Activated CD8-positive, alpha-beta T cell treated with anti-CD3 and anti-CD28 coated beads, Interleukin-2, amount 10 ng/mL, durations not matched to agents 7 days and 5 days (primary cell): Measurements from ENCODE around the gene TBCK. TPM values are rescaled to one million over a fixed set of nuclear protein-coding genes. Genes with fewer than 3 reads are reported as not detected.

Experiments
- ATAC-seq: fragments of 150-1000 bp; cut with Tn5 transposase; one replicate; pipeline ENCODE4 v1.10.0; 2021; ENCODE audit warnings: moderate library complexity
- CTCF ChIA-PET: fragments of 350-600 bp; sonication (Branson Sonifier 250); formaldehyde crosslinking; loops from one replicate; lab custom pipeline; 2021; ENCODE audit warnings: antibody characterized with exemption; lab: Charles Lee
- POLR2A ChIA-PET: fragments of 350-600 bp; sonication (Branson Sonifier 250); formaldehyde crosslinking; loops from one replicate; lab custom pipeline; 2021; ENCODE audit warnings: antibody characterized with exemption; lab: Charles Lee
- DNase-seq: peaks from one replicate; pipeline ENCODE4 v3.0.0-alpha.2; 2020
- H3K27ac Mint-ChIP-seq: one replicate; pipeline ENCODE4 v1.8.0; 2021; ENCODE audit warnings: mild to moderate bottlenecking, mixed read lengths
- H3K27me3 Mint-ChIP-seq: one replicate; pipeline ENCODE4 v1.8.0; 2021; ENCODE audit warnings: low read depth, mixed read lengths
- H3K36me3 Mint-ChIP-seq: one replicate; pipeline ENCODE4 v1.8.0; 2021; ENCODE audit warnings: low read depth, mixed read lengths
- H3K4me1 Mint-ChIP-seq: one replicate; pipeline ENCODE4 v1.8.0; 2021; ENCODE audit warnings: low read depth, mixed read lengths
- H3K4me3 Mint-ChIP-seq: one replicate; pipeline ENCODE4 v1.8.0; 2021; ENCODE audit warnings: mild to moderate bottlenecking, mixed read lengths
- H3K9me3 Mint-ChIP-seq: one replicate; pipeline ENCODE4 v1.8.0; 2022; ENCODE audit warnings: mixed read lengths; ENCODE audit not compliant: insufficient read depth
- total RNA-seq, 2 experiments: library from RNA; stranded (reverse); gene quantifications; one replicate each; pipeline ENCODE4 v1.2.3, GENCODE V29; 2021

The TBCK gene
- total RNA-seq, 2 experiments from 2014 or later = 33.7 to 36.8 TPM

DNA sequence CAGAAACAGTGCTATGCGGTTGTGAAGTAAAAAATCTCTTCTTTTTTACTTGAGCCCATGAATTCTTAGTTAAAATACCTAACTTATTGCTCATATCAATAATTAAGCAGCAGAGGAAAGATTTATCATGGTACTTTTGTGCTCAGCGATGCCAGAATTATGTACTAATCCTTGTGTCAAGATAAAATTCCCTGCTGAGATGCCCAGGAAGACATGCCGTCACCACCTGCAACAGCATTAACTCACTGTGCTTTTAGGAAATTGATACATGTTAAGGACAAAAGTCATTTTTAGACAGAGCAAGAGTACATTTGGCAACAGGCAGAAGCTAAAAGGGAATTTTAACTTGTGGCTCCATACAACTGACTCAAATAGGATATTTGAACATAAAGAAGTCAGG, 281.8 kb downstream of the TBCK start:
- Mint-ChIP-seq H3K9me3 (peaks cover 4% of the 10 kb centered on the region), H3K36me3 (no peaks in the 10 kb centered on the region), H3K4me1 (no peaks in the 10 kb centered on the region), H3K27me3 (no peaks in the 10 kb centered on the region), H3K4me3 (no peak overlapping the region), H3K27ac (no peak overlapping the region)
- ATAC-seq (no peak), DNase-seq (no peak)
- ChIA-PET CTCF (no interaction called here), POLR2A (no interaction called here)

DNA sequence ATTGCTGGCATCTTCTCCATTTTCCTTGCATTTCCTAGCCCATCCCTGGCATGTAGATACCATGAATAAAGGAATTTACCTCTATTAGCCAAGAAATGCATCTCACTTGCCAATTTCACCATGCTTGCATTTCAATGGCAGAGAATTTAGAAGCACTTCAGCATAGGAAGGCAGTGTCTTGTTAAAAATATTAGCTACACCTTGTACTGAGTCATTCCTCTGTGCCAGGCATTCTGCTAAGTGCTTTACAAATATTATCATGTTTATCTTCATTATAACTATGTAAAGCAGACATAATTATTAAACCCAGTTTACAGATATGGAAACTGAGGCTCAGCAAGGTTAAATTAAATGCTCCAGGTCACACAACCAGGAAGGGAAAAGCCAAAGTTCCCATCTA, 282.5 kb downstream of the TBCK start:
- Mint-ChIP-seq H3K36me3 (no peaks in the 10 kb centered on the region), H3K9me3 (peaks cover 4% of the 10 kb centered on the region), H3K4me1 (no peaks in the 10 kb centered on the region), H3K27ac (no peak overlapping the region), H3K4me3 (no peak overlapping the region), H3K27me3 (no peaks in the 10 kb centered on the region)
- ATAC-seq = no peak
- ChIA-PET CTCF (no interaction called here), POLR2A (no interaction called here)
- DNase-seq = no peak

DNA sequence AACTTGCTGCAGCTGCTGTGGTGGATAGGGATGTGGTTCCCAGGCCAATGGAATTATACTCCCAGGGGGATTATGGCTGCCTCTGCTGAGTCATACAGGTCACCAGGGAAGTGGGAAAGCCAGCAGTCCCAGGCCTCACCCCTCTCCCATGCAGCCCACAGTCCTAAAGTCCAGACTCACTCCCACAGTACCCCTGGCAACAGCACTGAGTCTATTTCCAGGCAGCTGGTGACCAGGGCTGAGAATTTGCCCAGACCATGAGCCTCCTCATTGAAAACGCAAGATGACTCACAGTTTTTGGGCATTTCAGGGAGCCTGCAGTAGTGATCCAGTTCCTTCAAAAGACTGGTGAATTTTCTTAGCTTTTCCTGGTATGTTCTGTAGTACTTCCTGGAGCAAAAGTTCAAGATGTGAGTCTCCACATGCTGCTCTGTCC, 283.1 kb downstream of the TBCK start:
- Mint-ChIP-seq H3K36me3 (no peaks in the 10 kb centered on the region), H3K27ac (no peak overlapping the region), H3K4me1 (no peaks in the 10 kb centered on the region), H3K9me3 (peaks cover 4% of the 10 kb centered on the region), H3K27me3 (no peaks in the 10 kb centered on the region), H3K4me3 (no peak overlapping the region)
- CTCF ChIA-PET = interaction anchor here (1.0 kb wide), 1 partner anchor 9 kb away, joined by 3 read pairs; no protein-coding TSS in a partner anchor
- no peak for DNase-seq
- POLR2A ChIA-PET = no interaction called here
- ATAC-seq = no peak

DNA sequence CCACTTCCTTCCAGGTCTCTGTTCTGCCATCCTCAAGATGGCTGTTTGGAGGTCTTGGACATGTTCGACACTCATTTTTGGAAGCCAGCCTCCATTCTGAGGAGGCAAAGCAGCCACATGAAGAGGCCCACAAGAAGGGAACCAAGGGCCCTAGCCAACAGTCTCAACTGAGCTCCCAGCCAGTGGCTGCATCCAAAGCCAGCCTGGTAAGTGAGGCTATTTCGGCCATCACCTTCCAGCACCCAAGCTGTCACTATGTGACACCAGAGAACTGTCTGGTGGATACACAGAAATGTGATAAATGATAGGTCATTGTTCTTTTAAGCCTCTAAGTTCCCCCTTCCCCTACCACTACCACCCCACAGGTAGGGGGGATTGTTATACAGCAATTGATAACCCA, 293.6 kb downstream of the TBCK start:
- Mint-ChIP-seq H3K36me3 (no peaks in the 10 kb centered on the region), H3K9me3 (no peaks in the 10 kb centered on the region), H3K4me3 (no peak overlapping the region), H3K27me3 (no peaks in the 10 kb centered on the region), H3K27ac (no peak overlapping the region), H3K4me1 (no peaks in the 10 kb centered on the region)
- ChIA-PET CTCF (no interaction called here), POLR2A (no interaction called here)
- DNase-seq (no peak), ATAC-seq (no peak)

DNA sequence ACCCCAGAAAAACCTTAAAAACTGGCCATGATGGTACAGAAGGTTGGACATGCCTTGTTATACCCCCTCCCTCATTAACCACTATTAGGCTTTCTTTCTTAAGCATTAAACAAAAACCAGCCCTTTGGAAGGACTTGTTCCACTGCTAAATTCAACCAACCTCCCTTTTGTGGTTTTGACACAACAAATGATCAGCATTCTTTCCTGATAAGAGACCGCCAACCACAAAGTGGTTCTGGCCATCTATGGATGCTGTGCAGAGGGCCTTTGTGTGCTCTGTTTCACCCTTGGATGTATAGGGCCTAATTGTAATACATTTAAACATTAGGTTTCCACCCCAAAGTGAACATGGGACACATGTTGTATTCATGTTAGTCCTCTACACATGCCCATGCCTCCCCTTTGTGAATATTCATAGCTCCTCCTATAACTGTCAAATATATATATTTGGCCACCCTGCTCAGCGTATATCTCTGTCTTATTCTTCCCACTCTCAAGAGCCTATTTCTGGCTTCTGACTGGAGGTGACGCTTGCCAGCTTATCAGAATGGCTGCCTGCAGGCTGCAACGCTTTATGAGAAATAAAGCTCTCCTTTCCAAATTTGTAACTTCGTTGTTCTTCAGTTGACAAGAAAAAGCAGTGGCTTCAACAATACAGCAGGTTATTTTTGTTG, 294.1 kb downstream of the TBCK start:
- Mint-ChIP-seq H3K4me1 (no peaks in the 10 kb centered on the region), H3K9me3 (no peaks in the 10 kb centered on the region)

DNA sequence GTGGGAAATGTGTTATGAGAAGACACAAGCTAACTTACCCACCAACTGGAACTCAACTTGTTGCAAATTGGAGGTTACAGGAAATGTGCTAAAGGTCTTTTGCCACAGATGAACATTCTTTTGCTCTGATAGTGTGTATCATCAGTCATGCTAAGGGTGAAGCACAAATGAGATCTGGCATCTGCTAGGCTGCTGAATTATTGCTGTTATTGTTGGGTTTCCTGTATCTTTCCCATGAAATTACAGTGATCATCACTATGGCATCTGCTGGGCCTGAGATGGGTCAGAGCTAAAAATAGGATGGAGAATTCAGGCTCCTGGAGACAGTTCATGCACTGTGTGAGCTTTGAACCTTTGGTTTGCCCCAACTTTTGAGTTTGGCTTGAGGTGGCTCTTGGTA, 296.2 kb downstream of the TBCK start:
- POLR2A ChIA-PET = no interaction called here
- Mint-ChIP-seq H3K36me3 (no peaks in the 10 kb centered on the region), H3K27me3 (no peaks in the 10 kb centered on the region), H3K4me1 (no peaks in the 10 kb centered on the region), H3K27ac (no peak overlapping the region), H3K9me3 (no peaks in the 10 kb centered on the region), H3K4me3 (no peak overlapping the region)
- DNase-seq = no peak
- CTCF ChIA-PET = no interaction called here
- ATAC-seq = no peak

More for the DNA sequence above, 294.1 kb downstream of the TBCK start:
- ChIA-PET POLR2A (no interaction called here), CTCF (no interaction called here)
- Mint-ChIP-seq H3K36me3 (no peaks in the 10 kb centered on the region), H3K27ac (no peak overlapping the region), H3K27me3 (no peaks in the 10 kb centered on the region), H3K4me3 (no peak overlapping the region)
- ATAC-seq (no peak), DNase-seq (no peak)

DNA sequence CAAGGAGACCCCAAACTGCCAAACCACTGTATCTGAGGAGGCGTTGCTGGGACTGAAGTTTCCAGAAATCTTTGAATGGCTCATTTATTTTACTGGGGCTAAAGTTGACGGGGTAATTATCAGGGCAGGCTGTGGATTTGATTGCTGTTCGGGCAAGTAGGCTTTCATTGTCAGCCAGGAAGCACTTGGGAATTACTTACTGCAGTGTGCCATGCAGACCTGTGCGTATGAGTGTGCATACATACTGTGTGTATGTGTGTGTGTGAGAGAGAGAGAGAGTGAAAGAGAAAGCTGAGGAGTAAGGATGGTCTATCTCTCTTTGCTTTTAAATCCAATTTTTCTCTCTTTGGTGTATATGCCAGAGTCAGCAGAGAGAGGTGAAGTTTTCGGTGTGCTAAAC, 298.0 kb downstream of the TBCK start:
- H3K4me3 Mint-ChIP-seq = no peak overlapping the region
- no peaks in the 10 kb centered on the region for H3K36me3 Mint-ChIP-seq
- DNase-seq (no peak), ATAC-seq (no peak)
- no peaks in the 10 kb centered on the region for H3K4me1 Mint-ChIP-seq
- H3K9me3 Mint-ChIP-seq = no peaks in the 10 kb centered on the region
- H3K27me3 Mint-ChIP-seq = no peaks in the 10 kb centered on the region
- CTCF ChIA-PET = no interaction called here
- no peak overlapping the region for H3K27ac Mint-ChIP-seq
- POLR2A ChIA-PET = no interaction called here

DNA sequence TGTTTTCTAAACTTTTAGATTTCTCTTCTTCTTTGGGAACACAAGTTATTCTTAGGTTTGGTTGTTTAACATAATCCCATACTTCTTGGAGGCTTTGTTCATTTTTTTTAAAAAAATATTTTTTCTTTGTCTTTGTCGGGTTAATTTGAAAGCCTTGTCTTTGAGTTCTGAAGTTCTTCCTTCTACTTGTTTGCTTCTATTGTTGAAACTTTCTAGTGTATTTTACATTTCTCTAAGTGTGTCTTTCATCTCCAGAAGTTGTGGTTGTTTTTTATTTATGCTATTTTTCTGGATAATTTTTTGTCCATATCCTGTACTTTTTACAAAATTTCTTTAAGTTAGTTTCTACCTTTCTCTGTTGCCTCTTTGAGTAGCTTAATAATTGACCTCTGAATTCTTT, 304.6 kb downstream of the TBCK start:
- CTCF ChIA-PET = no interaction called here
- Mint-ChIP-seq H3K27ac (no peak overlapping the region), H3K36me3 (no peaks in the 10 kb centered on the region), H3K4me1 (no peaks in the 10 kb centered on the region), H3K9me3 (peaks cover 11% of the 10 kb centered on the region), H3K27me3 (no peaks in the 10 kb centered on the region), H3K4me3 (no peak overlapping the region)
- POLR2A ChIA-PET = no interaction called here
- DNase-seq = no peak
- ATAC-seq = no peak

DNA sequence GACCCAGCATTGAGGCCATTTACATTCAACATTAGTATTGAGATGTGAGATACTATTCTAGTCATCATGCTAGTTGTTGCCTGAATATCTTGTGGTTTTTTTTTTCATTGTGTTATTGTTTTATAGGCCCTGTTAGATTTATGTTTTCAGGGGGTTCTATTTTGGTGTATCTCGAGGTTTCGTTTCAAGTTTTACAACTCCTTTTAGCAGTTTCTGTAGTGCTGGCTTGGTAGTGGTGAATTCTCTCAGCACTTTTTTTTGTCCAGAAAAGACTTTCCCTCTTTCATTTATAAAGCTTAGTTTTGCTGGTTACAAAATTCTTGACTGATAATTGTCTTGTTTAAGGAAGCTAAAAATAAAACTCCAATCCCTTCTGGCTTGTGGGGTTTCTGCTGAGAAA, 305.2 kb downstream of the TBCK start:
- H3K4me1 Mint-ChIP-seq = no peaks in the 10 kb centered on the region
- ChIA-PET CTCF (no interaction called here), POLR2A (no interaction called here)
- no peak overlapping the region for H3K4me3 Mint-ChIP-seq
- H3K27me3 Mint-ChIP-seq = no peaks in the 10 kb centered on the region
- DNase-seq (no peak), ATAC-seq (no peak)
- H3K9me3 Mint-ChIP-seq = peaks cover 11% of the 10 kb centered on the region
- no peaks in the 10 kb centered on the region for H3K36me3 Mint-ChIP-seq
- no peak overlapping the region for H3K27ac Mint-ChIP-seq

DNA sequence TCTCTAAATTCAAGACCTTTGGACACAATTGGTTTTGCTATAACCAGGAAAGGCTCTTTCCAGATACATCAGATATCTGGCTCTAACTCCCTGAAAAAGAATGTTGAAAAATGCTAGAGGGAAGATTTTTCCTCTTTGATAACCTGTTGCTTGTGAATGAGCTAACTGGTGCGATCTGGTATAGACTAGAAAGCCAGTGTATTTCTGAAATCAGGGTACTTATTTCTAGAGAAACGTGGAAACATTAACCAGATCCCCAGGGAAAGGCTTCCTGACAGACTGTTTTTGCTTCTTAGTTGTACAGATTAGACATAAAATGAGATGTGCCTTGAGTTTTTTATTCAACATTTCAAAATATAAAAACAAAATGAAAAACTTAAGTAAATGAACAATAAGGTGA, 313.0 kb downstream of the TBCK start:
- CTCF ChIA-PET = no interaction called here
- Mint-ChIP-seq H3K9me3 (no peaks in the 10 kb centered on the region), H3K27ac (no peak overlapping the region), H3K27me3 (no peaks in the 10 kb centered on the region), H3K36me3 (no peaks in the 10 kb centered on the region), H3K4me3 (no peak overlapping the region), H3K4me1 (no peaks in the 10 kb centered on the region)
- ATAC-seq = no peak
- POLR2A ChIA-PET = no interaction called here
- DNase-seq = no peak

DNA sequence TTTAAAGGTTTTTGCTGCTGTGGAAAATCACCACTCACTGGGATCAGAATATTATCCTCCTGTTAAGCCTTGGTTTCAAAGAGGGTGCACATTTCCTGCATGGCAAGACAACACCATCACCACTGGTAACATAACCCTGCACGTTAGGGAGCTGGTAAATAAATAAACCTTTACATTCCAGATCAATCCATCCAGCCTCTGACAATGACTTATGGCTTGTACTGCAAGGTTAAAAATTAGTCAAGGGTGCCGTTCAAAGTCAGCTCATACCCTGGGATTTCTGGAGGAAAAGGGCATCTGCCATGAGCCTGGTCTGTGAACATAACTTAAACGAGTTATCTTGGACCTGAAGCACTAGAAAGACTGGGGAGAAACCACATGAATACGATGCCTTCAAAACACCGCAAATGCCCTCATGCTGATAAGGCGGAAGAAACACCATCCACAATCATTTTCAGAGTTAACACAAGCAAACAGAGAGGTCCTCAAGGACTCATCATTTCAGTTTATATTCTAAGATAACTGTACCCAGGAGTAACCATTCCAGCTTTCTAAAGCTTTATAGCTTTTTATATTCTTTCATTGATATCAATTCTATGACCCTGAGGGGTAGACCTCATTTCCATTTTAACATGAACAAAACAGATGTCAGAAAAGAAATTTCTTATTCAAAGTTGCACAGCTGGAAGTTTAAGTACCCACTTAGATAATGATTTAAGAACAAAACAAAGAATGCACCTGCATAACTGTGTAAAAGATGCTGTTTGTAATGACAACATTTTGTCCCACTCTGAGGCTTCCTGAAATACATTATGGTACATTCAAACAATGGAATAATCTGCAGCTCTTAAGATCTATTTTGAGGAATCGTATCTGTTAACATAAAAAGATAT, 317.6 kb downstream of the TBCK start:
- Mint-ChIP-seq H3K36me3 (no peaks in the 10 kb centered on the region), H3K27me3 (no peaks in the 10 kb centered on the region), H3K4me3 (no peak overlapping the region), H3K9me3 (no peaks in the 10 kb centered on the region), H3K4me1 (no peaks in the 10 kb centered on the region), H3K27ac (no peak overlapping the region)
- ChIA-PET CTCF (no interaction called here), POLR2A (no interaction called here)
- DNase-seq (no peak), ATAC-seq (no peak)

DNA sequence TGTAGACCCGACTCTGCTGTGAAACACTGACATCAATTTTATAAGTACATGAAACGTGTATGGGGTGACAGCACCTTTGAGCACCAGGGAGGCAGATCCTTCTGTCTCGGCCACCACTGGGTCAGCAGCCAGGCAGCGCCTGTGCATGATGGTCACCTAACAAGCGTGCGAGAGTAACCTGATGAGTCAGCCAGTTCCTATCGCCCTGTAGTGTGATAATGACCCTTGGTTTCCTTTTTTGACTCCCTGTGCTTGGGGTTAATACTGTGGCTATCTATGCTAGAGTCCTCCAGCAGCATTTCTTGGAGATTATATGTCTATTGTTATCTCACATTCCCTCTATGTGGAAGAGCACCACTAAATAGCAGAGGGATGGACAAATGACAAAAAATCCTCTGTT, 319.2 kb downstream of the TBCK start:
- no peak overlapping the region for H3K4me3 Mint-ChIP-seq
- CTCF ChIA-PET = no interaction called here
- H3K9me3 Mint-ChIP-seq = no peaks in the 10 kb centered on the region
- H3K36me3 Mint-ChIP-seq = no peaks in the 10 kb centered on the region
- ATAC-seq (no peak), DNase-seq (no peak)
- POLR2A ChIA-PET = no interaction called here
- H3K27me3 Mint-ChIP-seq = no peaks in the 10 kb centered on the region
- no peaks in the 10 kb centered on the region for H3K4me1 Mint-ChIP-seq
- H3K27ac Mint-ChIP-seq = no peak overlapping the region
